Choroid plexus epithelial cell (primary cell): ENCODE results near the gene G6PC2.

Source experiments
- DNase-seq: peaks from one replicate; pipeline ENCODE4 v3.0.0-alpha.2; 2010; ENCODE audit warnings: low read depth
- H3K4me3 ChIP-seq: 2 replicates; pipeline ENCODE4 v1.5.1; 2011; ENCODE audit warnings: low read depth, mild to moderate bottlenecking, control low read depth, low read length, moderate library complexity
- TF ChIP-seq, protein P1 (sequence below): conservative IDR thresholded peaks from 2 replicates; pipeline ENCODE4 v1.5.1; 2011; ENCODE audit warnings: low read depth, mild to moderate bottlenecking, control low read depth, inconsistent platforms, low read length, moderate library complexity

Gene G6PC2

DNA sequence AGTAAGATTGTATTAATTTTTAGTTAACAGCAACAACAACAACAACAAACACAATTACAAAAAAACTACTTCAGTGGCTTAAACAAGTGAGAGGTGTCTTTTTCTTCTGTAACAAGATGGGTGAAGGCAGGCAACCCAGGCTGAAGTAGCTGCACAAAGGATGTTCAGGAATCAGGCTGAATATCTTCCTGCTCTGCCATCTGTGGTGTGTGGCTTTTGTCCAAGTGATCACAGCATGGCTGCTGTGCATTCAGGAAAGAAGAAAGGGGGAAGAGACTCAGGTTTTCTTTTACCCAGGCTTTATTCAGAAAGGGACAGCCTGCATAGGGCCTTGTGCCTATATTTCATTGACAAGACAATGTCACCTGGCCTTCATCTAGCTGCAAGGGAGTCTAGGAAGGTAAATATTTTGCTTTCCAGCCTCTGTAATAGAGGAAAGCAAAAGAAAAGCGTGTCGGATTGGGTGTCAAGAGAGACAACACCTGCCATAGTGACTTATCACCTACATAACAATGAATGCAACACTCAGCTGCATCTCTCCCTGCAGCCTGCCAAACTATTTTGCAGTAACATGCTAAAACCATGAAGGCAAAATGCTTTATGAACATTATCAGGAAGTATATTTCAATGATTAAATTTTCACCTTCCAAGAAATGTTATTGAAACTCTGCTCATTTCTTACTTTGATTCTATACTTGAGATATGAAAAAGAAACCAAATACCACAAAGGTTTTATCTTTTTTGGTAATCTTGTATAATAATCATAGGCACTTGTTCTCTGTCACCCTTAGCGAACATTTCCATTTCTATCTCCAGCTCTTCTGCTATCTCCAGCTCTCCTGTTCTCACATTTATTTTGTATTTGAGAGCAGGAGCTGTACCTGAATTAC is 14.6 kb downstream of the G6PC2 start:
- TF ChIP-seq, protein P1, sequence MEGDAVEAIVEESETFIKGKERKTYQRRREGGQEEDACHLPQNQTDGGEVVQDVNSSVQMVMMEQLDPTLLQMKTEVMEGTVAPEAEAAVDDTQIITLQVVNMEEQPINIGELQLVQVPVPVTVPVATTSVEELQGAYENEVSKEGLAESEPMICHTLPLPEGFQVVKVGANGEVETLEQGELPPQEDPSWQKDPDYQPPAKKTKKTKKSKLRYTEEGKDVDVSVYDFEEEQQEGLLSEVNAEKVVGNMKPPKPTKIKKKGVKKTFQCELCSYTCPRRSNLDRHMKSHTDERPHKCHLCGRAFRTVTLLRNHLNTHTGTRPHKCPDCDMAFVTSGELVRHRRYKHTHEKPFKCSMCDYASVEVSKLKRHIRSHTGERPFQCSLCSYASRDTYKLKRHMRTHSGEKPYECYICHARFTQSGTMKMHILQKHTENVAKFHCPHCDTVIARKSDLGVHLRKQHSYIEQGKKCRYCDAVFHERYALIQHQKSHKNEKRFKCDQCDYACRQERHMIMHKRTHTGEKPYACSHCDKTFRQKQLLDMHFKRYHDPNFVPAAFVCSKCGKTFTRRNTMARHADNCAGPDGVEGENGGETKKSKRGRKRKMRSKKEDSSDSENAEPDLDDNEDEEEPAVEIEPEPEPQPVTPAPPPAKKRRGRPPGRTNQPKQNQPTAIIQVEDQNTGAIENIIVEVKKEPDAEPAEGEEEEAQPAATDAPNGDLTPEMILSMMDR, result no peak
- no peak for DNase-seq
- H3K4me3 ChIP-seq, result no peak overlapping the region

DNA sequence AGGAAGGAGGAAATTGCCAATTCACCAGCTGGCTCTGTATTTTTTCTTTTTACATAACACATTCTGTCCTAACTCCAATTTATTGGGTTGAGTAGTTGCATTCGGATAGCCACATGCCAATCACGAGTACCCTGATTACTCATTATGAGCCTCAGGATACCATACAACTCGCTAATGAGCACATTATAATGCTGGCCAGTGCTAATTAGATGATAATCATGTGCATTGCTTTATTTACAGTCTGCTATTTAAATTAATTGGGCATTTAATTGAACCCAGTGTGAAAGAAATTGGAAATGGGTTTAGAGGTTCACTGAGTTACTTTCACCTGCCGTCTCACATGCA is 15.2 kb downstream of the G6PC2 start:
- DNase-seq, result no peak
- TF ChIP-seq, protein P1, result no peak
- no peak overlapping the region for H3K4me3 ChIP-seq

DNA sequence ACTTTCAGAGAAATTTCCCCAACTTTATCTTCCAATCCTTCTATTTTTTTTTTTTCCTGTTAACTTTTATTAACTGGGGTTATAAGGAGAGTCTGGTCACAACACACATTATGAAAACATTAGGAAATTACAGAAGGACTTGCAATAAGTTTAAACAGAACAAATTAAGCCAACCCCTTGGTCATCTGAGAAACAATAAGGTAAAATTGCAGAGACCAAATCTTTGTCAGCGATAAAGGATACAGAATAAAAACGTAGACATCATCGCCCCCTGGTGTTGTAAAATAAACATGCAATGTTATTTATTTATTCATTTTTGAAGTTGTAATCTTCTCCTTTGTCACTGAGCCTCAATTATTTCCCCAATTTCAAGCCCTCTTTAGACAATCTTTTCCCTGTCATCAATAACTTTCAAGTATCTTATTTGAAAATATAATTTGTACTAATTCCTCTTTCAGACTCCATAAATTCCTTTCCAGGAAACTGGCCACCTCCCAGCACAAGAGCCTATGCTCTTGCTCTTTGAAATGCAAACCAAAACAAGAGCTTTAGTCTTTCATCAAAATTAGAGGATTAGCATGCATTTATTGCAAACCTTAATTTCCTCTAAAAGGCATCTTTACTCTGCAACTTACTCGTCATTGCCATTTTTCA is 19.5 kb downstream of the G6PC2 start:
- DNase-seq, result peak; percentile 61
- H3K4me3 ChIP-seq, result no peak overlapping the region
- TF ChIP-seq, protein P1, result peak; percentile 54

DNA sequence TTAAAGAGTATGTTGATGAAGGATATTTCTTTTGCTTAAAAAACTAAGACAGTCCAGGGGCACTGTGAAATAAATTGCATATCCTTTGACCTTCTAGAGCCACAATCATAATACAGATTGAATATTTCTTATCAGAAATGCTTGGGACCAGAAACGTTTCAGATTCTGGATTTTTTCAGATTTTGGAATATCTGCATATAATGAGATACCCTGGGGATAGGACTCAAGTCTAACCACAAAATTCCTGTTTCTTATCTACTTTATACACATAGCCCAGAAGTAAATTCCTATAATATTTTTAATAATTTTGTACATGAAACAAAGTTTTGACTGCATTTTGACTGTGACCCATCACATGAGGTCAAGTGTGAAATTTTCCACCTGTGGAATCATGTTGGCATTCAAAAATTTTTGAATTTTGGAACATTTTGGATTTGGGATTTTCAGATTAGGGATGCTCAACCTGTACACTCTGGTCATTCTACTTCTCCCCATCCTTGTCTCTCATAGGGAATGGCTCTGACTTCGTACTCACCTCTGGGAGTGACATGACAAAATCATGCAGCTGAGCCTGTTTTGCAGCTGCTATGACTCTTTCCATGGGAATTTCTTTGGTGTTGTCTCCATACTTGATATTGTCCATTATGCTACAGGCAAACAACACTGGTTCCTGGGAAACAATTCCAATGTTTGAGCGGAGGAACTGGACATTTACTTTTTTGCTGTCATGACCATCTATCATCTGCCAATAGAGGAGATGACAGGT is 25.7 kb downstream of the G6PC2 start:
- TF ChIP-seq, protein P1, result no peak
- no peak overlapping the region for H3K4me3 ChIP-seq
- DNase-seq, result no peak

DNA sequence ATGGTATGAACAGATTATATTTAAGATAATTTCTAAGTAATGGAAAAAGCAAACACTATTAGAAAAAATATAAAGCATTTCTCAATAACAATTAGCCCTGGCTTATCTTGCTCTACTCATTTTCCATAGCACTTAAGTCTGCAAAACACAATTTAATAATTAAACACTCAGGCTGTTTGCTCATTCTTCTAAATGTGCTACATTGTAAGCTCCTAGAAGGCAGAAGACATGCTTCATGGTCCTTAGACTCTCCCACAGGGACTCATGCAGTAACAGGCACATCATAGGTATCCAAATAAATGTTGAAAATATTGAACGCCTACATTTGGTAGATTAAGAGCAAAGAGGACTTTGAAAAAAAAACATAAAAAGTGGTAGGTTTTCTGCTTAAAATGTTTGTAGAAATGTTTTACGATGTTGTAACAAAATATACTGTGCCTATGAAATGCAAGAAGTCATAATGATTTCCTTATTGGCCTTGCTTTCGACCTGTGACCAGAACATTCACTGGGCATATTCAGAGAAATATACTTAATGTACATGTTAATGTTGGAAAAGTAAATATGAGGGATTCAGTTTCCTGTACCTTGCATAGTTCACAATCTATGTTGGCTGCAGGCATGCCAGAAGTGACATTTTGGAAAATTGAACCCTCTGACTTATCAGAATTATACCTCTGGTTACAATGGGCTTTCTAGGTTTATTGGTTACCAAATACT is 27.2 kb downstream of the G6PC2 start:
- H3K4me3 ChIP-seq, result no peak overlapping the region
- TF ChIP-seq, protein P1, result no peak
- DNase-seq, result no peak

DNA sequence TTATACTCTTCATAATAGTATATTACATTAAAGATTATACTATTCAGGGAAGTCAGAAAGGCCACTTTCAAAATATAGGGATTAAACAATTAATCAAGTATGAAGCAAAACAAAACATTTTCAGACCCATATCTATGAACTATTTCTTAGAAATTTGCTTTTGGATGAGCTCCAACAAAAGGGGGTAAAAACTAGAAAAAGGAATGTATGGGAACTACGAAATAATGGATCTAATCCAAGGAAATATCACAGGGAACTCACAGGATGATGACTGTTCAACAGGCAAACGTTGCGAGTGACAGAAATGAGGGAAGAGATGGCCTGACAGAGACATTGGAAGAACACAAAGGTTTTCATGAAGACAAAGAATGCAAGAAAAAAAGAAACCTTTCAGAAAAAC is 27.9 kb downstream of the G6PC2 start:
- peak; percentile 27 for DNase-seq
- no peak overlapping the region for H3K4me3 ChIP-seq
- TF ChIP-seq, protein P1, result no peak
